ENCODE results near the gene ZBED2.
"Not testable (repeated sequence)": the region's sequence is repeated elsewhere in the genome, so short reads cannot be mapped to it uniquely, and the experiment has no call there.

Gene ZBED2

DNA sequence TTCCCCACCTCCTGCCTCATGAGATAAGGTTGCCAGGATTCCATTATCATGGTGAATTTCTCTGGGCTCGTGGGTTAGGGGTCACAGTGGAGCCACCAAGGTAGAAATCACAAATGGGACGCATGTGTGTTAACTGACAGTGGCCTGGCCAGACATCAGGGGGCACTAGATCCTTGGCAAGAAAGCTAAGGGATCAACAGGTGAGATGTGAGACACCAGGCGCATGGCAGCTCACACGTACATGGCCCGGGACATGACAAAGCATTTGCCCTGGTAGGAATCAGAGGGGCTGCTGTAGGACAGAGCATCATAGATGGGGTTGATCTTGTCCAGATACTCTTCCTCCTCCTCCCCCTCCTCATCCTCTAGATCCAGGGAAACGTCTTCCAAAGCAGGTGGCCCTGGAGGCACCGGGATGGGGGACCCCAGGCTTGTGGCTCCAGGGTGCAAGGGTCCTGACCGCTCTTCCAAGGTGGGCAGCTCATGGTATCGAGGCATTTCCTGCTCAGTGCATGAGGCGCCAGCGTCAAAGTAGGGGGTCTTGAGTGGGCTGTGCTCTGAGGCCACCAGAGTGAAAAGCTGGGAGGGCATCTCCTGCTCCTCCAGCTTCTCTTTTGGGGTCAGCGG is 24.6 kb downstream of the ZBED2 start:
- no peak for DNase-seq

DNA sequence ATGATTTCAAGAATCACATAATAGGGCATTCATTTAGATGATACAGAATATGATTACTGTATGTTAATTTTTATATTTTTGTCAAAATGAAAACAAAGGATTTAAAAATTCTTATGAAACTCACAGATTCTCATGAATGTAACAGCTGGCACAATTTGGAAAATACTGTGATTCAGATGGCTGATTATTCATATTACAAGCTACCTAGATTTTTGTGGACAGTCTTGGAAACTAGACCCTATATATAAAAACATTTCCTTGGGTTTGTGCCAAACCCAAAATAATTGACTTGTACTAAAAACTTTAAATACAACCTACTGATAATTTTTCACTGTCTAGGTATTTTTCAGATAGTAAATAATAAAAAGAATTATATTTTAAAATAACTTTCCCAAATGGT is 26.2 kb downstream of the ZBED2 start:
- DNase-seq = no peak

DNA sequence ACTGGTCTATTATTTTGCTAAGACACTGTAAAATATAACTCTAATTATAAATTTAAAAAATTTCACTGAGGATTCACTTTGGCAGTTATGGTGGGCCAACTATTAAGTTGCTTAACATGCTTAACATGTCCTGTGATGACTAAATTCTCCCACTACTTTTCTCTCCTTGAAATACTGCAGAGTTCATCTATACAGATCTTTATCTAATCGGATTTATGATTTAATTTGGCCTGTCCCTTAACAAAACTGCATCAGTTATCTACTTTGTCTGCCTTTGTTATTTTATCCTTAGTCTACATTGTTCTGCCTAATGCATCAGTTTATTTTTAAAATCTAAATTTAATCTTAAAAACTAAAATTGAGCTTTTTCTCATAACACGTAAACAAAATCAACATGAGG is 26.8 kb downstream of the ZBED2 start:
- no peak for DNase-seq

DNA sequence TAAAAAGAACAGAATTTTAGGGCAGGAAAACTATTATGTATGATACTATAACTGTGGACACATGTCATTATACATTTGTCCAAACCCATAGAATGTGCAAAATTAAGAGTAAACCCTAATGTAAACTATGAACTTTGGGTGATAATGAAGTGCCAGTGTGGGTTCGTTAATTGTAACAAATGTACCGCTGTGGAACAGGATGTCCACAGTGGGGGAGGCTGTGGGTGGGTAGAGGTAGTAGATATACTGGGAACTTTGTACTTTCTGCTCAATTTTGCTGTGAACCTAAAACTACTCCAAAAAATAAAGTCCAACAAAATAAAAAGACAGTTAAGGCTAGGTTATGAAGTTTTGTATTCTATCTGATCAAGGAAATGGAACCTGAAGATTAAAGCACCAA is 28.3 kb downstream of the ZBED2 start:
- no peak for DNase-seq

DNA sequence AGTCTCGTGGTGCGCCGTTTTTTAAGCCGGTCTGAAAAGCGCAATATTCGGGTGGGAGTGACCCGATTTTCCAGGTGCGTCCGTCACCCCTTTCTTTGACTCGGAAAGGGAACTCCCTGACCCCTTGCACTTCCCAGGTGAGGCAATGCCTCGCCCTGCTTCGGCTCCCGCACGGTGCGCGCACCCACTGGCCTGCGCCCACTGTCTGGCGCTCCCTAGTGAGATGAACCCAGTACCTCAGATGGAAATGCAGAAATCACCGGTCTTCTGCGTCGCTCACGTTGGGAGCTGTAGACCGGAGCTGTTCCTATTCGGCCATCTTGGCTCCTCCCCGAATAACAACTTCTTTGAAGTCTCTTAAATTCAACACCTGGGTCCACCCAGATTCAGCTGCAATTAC is 33.2 kb downstream of the ZBED2 start:
- DNase-seq = not testable (repeated sequence)

DNA sequence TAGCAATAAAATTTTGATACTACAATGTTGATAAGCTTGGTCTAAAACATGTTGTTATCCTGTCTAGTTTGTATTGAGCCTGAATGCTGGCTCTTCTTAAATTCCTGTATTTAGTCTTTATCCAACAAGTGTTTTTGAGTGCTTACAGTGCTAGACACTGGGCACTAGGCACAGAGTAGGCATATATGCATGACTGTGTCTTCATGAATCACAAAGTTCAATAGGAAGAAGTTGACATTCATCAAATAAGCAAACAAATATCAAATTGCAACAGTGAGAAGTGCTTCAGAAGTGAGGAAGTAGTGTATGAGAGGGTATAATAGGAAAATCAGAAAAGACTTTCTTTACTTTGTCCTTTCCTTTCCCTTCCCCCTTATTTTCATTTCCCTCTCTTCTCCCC is 46.4 kb downstream of the ZBED2 start:
- DNase-seq = no peak

DNA sequence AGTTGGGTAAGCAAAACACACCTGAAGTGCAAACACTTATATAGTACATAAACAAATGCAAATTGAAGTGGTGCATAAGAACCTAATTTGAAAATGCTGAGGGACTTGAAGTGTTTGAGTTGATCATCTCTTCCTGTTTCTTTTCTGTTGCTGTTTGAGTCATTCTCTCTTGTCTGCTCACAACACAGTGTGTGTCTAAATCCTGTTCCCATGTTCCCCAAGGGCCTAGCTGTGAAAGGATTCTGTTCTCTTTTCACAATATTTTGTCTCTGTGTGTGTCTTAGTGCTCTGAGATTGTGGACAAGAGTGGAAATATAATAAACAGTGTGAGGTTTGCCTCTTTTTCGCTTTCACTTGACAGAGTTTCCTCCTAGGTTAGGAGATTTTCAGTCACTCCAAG is 47.1 kb downstream of the ZBED2 start:
- DNase-seq = no peak

DNA sequence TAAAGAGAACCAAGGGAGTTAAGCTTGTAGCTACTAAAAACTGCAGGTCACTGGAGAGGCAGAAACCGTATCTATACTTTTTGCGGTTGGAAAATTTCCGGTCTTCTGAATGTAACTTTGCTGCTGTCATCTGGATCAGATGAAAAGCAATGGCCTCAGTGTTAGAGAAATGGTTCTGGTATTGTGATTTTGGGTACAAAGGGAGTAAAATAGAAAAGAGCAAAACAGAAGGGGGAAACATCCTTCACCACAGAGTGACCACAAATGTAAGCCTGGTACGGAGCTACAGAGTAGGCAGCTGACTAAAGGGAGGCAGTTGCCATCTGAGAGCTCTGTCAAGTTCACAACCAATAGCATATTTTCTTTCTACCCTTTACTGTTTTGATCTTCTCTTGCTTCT is 47.5 kb downstream of the ZBED2 start:
- DNase-seq = no peak

DNA sequence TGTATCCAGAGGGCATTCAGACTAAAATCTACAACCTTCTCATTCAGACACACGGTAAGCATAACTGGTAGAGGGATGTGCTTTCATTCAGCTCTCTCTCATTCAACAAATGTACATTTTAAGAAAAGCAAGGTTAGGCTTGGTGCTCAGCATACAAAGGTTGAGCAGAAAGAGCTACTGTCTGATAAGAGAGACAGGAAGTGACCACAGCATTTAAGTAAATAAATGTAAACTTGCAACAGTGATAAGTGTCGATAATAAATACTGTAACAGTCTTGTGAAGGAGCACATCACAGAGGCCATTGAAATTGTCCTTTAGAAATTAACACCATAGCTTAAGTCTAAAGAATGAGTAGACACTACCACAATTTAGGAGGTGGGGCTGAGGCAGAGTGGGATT is 49.8 kb downstream of the ZBED2 start:
- DNase-seq = no peak

Measured in stimulated activated CD4-positive, alpha-beta T cell treated with anti-CD3 and anti-CD28 coated beads, Interleukin-4, amount 100 ng/mL, for 4 hours (primary cell).